K562 (cell line): ENCODE data around the gene CELF6. TPM values are rescaled to one million over a fixed set of nuclear protein-coding genes. Genes with fewer than 3 reads are reported as not detected.
A peak's percentile ranks its signal among the peaks of the same experiment; 100 is the strongest.
"Not testable (repeated sequence)": the region's sequence is repeated elsewhere in the genome, so short reads cannot be mapped to it uniquely, and the experiment has no call there.

Source experiments
- ATAC-seq: fragments of 200-7000 bp; cut with Tn5 transposase; 3 replicates; pipeline ENCODE4 v1.9.1; 2020; ENCODE audit warnings: moderate library complexity
- BruUV-seq: library from RNA; stranded (reverse); fragments of 400-500 nt; replicated peaks from 2 replicates; lab custom pipeline; 2021; lab: Mats Ljungman, UMichigan
- CTCF ChIA-PET: fragments of 300-600 bp; formaldehyde crosslinking; extraction: SDS; loops from one replicate; lab custom pipeline; 2021; ENCODE audit warnings: low intra/inter-chr PET ratio; lab: Yijun Ruan, JAX
- POLR2A ChIA-PET: fragments of 300-600, 350-650 bp; sonication (Branson Sonifier 250); formaldehyde crosslinking; extraction: SDS; loops from one replicate; lab custom pipeline; 2021; ENCODE audit warnings: antibody characterized with exemption, inconsistent platforms; lab: Yijun Ruan, JAX
- DNase-seq, 4 experiments: peaks; one replicate each; pipeline versions ENCODE4 v3.0.0 to v3.0.0-alpha.2; 2011 to 2018; ENCODE audit warnings: low spot score in 3 of 4, mixed read lengths in 3 of 4; ENCODE audit errors: extremely low read depth in 1 of 4
- FAIRE-seq: peaks from 2 replicates; lab custom pipeline; 2011; peaks lifted over from hg19 to GRCh38; lab: Jason Lieb, UNC
- H2AFZ ChIP-seq: 2 replicates; pipeline ENCODE4 v1.6.0; 2011; ENCODE audit warnings: low read depth, low read length, control low read depth, inconsistent platforms
- H3K27ac ChIP-seq: fragments of 200-600 bp; 3 replicates; pipeline ENCODE4 v1.8.0; 2011; ENCODE audit warnings: low read depth, mild to moderate bottlenecking, control low read depth, inconsistent platforms, low read length, moderate library complexity, mixed read lengths; ENCODE audit errors: extremely low read depth
- H3K27me3 ChIP-seq, 2 experiments: fragments of 300-600 bp in 1 of 2; 2 replicates in 1 of 2; 3 replicates in 1 of 2; pipeline versions ENCODE4 v1.6.0 to v1.8.0; 2011; ENCODE audit warnings: inconsistent platforms in 2 of 2, low read length in 2 of 2, mild to moderate bottlenecking in 1 of 2, mixed read lengths in 1 of 2, moderate library complexity in 1 of 2; ENCODE audit not compliant: control insufficient read depth in 2 of 2, insufficient read depth in 2 of 2
- H3K36me3 ChIP-seq: fragments of 300-600 bp; 3 replicates; pipeline ENCODE4 v1.8.0; 2011; ENCODE audit warnings: mild to moderate bottlenecking, low read length, inconsistent platforms; ENCODE audit not compliant: control insufficient read depth, insufficient read depth
- H3K4me1 ChIP-seq, 2 experiments: fragments of 200-600 bp in 1 of 2; replicated peaks in 1 of 2; 2 replicates in 1 of 2; 3 replicates in 1 of 2; pipeline versions ENCODE4 v1.5.1 to v1.8.0; 2011; ENCODE audit warnings: inconsistent platforms in 2 of 2, low read length in 2 of 2, mild to moderate bottlenecking in 1 of 2, mixed read lengths in 1 of 2, moderate library complexity in 1 of 2; ENCODE audit not compliant: control insufficient read depth in 2 of 2, insufficient read depth in 2 of 2
- H3K4me2 ChIP-seq: 2 replicates; pipeline ENCODE4 v1.6.1; 2011; ENCODE audit warnings: low read length, control low read depth, inconsistent platforms, mixed read lengths; ENCODE audit not compliant: insufficient read depth
- H3K4me3 ChIP-seq: fragments of 200-600 bp; sonication (generic), shearing (Covaris generic); 2 replicates; pipeline ENCODE4 v1.5.1; 2016; ENCODE audit warnings: control low read depth, inconsistent platforms
- H3K79me2 ChIP-seq: fragments of 200-600 bp; 3 replicates; pipeline ENCODE4 v1.8.0; 2011; ENCODE audit warnings: low read length, inconsistent platforms; ENCODE audit not compliant: control insufficient read depth, insufficient read depth
- H3K9ac ChIP-seq, 2 experiments: 2 replicates each; pipeline versions ENCODE4 v1.6.0 to v1.6.1; 2011; ENCODE audit warnings: low read depth in 2 of 2, low read length in 2 of 2, control low read depth in 1 of 2, inconsistent platforms in 1 of 2, mild to moderate bottlenecking in 1 of 2, mixed read lengths in 1 of 2; ENCODE audit not compliant: insufficient read depth in 1 of 2
- H3K9me1 ChIP-seq: one replicate; pipeline ENCODE4 v1.6.0; 2011; ENCODE audit warnings: inconsistent platforms, mild to moderate bottlenecking, low read length, moderate library complexity; ENCODE audit not compliant: control insufficient read depth, insufficient read depth
- H3K9me3 ChIP-seq: replicated peaks from 2 replicates; pipeline ENCODE4 v1.5.1; 2011; ENCODE audit warnings: low read depth, low read length, inconsistent platforms; ENCODE audit not compliant: control insufficient read depth, insufficient read depth
- H4K20me1 ChIP-seq: replicated peaks from 2 replicates; pipeline ENCODE4 v1.6.1; 2011; ENCODE audit warnings: low read length, inconsistent platforms, mixed read lengths; ENCODE audit not compliant: control insufficient read depth, insufficient read depth
- AFF1 ChIP-seq, 2 experiments: fragments of 450-650 bp; IDR thresholded peaks; 2 replicates each; pipeline ENCODE4 v1.6.1; 2018; ENCODE audit warnings: mild to moderate bottlenecking in 2 of 2, low read depth in 1 of 2; ENCODE audit not compliant: partially characterized antibody in 2 of 2
- C11orf30 ChIP-seq: fragments of 450-650 bp; IDR thresholded peaks from 2 replicates; pipeline ENCODE4 v1.6.1; 2016; ENCODE audit warnings: low read depth, mild to moderate bottlenecking
- ESRRA ChIP-seq: fragments of 450-650 bp; IDR thresholded peaks from 2 replicates; pipeline ENCODE4 v1.6.1; 2014; ENCODE audit warnings: low read depth, mild to moderate bottlenecking, moderate library complexity, borderline replicate concordance
- GTF2B ChIP-seq: IDR thresholded peaks from 2 replicates; pipeline ENCODE4 v1.6.1; 2011; ENCODE audit not compliant: insufficient read length; ENCODE audit errors: extremely low read depth
- POLR2A ChIP-seq: fragments of 450-650 bp; conservative IDR thresholded peaks from 2 replicates; pipeline ENCODE4 v1.6.1; 2016
- SETDB1 ChIP-seq: IDR thresholded peaks from one replicate; pipeline ENCODE4 v1.6.1; 2012; ENCODE audit warnings: low read length, control low read depth, inconsistent platforms
- ZHX1 ChIP-seq: fragments of 150-350 bp; conservative IDR thresholded peaks from 2 replicates; pipeline ENCODE4 v1.6.1; 2014; ENCODE audit warnings: low read length
- WGBS: fragments of 100-300 bp; shearing (Covaris generic); methylation state at CpG from one replicate; pipeline ENCODE4 v1.1.6; 2016; ENCODE audit warnings: low coverage, mixed read lengths; ENCODE audit not compliant: insufficient coverage; ENCODE audit errors: missing lambda C conversion rate; 5-methylcytosine and 5-hydroxymethylcytosine counted together
- in situ Hi-C: fragments of 300-500 bp; cut with MboI; formaldehyde crosslinking; loops from 4 replicates; pipeline ENCODE4 v1.15.0; 2018; ENCODE audit warnings: inconsistent platforms, mixed read lengths
- intact Hi-C: fragments of 100-400 bp; cut with micrococcal nuclease; formaldehyde crosslinking; loops from 2 replicates; pipeline ENCODE4 v1.14.2; 2022
- polyA plus RNA-seq, 8 experiments: library from polyadenylated mRNA; depleted of rRNA in 4 of 8; stranded (reverse) in 5 of 8; unstranded in 3 of 8; fragments of >200 nt; fragmentation: Nextera tagmentation in 2 of 8; fragmentation: Illumina TruSeq in 1 of 8; extraction: Ambion mirVana in 2 of 8; extraction: Trizol in 1 of 8; gene quantifications; 2 replicates each; pipeline versions ENCODE4 v1.2.1 to v1.2.3, GENCODE V29; 2011 to 2014; ENCODE audit warnings: inconsistent platforms in 1 of 8, missing spikeins in 1 of 8
- total RNA-seq, 7 experiments: library from RNA; depleted of rRNA in 6 of 7; stranded (reverse); fragments of >200 nt in 6 of 7; fragmentation: Illumina TruSeq in 2 of 7; extraction: Trizol in 2 of 7; gene quantifications; 2 replicates each; pipeline versions ENCODE4 v1.2.1 to v1.2.3, GENCODE V29; 2011 to 2021; ENCODE audit warnings: low replicate concordance in 1 of 7

Gene CELF6
- total and polyA plus RNA-seq, 9 of the 15 experiments (the other 6 are each of a cell fraction or from before 2014, with no cell fraction given), result 0.01 to 0.11 TPM; not detected in 7

- H3K36me3 ChIP-seq, CTCF ChIA-PET, H3K4me2 ChIP-seq, H3K27me3 ChIP-seq, DNase-seq, BruUV-seq, POLR2A ChIA-PET, FAIRE-seq, ATAC-seq, H3K9me3 ChIP-seq, H2AFZ ChIP-seq, intact Hi-C loops, H3K9ac ChIP-seq, H4K20me1 ChIP-seq, in situ Hi-C loops, H3K27ac ChIP-seq, H3K9me1 ChIP-seq, H3K4me3 ChIP-seq: not testable (repeated sequence)
- Histone ChIP-seq H3K79me2 (peaks cover 18% of the 10 kb centered on the region), H3K4me1 (peaks cover 12 to 17% of the 10 kb centered on the region in 2 experiments; a peak in 4 of 5 replicates)
- peak; percentile 50; the same call in 1 of the 2 replicates for TF ChIP-seq ESRRA
Observed at GRCh38 chr15:72275635-72276325, 44.2 kb downstream of the CELF6 start.

GRCh38 chr15:72272997-72273352 is 47.0 kb downstream of the CELF6 start:
- FAIRE-seq, result peak; percentile 54
- H3K9ac ChIP-seq, result peak overlapping the region; percentile 79 to 97
- TF ChIP-seq C11orf30, result 0 out of 2 replicates have a peak, but pooled peaks have one; percentile 2
- no peak for TF ChIP-seq ZHX1
- peak in 1 of 2 experiments; percentile 14 for TF ChIP-seq AFF1 (IDR thresholded peaks at IDR 0.05; ENCODE audit: low read depth in 1 of 2, partially characterized antibody in 2 of 2)
- TF ChIP-seq SETDB1, result no peak
- 0 out of 2 replicates have a peak, but pooled peaks have one; percentile 13 for TF ChIP-seq POLR2A
- no peak for TF ChIP-seq GTF2B

More at GRCh38 chr15:72272997-72273352, 47.0 kb downstream of the CELF6 start:
- Histone ChIP-seq H3K27me3 (no peaks in the 10 kb centered on the region), H3K4me3 (peak overlapping the region; percentile 74), H3K4me1 (peaks cover 12 to 17% of the 10 kb centered on the region in 2 experiments; a peak in 4 of 5 replicates), H3K9me1 (no peaks in the 10 kb centered on the region), H3K36me3 (peaks cover 27% of the 10 kb centered on the region; the same call in 1 of the 3 replicates), H3K79me2 (peaks cover 23% of the 10 kb centered on the region), H2AFZ (peak overlapping the region; percentile 91), H4K20me1 (no peaks in the 10 kb centered on the region), H3K27ac (peak overlapping the region; percentile 2; the same call in 1 of the 3 replicates), H3K9me3 (no peaks in the 10 kb centered on the region), H3K4me2 (peak overlapping the region; percentile 83)
- in situ Hi-C loops, result loop anchor here (5.0 kb wide), 1 partner anchor 61 kb away; no protein-coding TSS in a partner anchor
- POLR2A ChIA-PET, result no interaction called here
- no peak for DNase-seq
- TSS peak; percentile 76 for BruUV-seq
- ATAC-seq, result no peak
- 59% methylated on average over 10 of the region's 10 CpGs for WGBS
- CTCF ChIA-PET, result no interaction called here
- intact Hi-C loops, result loop anchor here (2.0 kb wide), 1 partner anchor 36 kb away; no protein-coding TSS in a partner anchor
